ENCODE results near the gene LGR4. TPM values are rescaled to one million over a fixed set of nuclear protein-coding genes. Genes with fewer than 3 reads are reported as not detected.

LGR4 gene
- total and polyA plus RNA-seq, 2 experiments from 2014 or later: 14.9 to 59.2 TPM

DNA sequence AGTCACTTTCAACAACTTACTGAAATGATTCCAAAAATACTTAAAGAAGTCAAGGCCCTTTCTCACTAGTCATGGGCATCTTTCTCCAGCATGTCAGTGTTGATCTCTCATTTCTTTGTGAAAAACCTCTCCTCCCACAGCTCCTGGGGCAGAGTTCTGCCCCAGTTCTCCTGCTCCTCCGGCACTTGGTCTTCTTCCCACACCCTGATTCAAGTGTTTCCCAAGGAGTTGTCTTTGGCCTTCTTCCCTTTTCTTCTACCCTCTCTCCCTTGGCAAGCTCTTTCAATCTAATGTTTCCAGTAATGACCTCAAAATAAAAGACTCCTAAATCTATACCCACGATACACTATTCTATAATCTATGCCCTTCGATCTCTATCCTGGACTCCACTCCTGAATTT, 67.5 kb downstream of the LGR4 start:
- 83 to 87% methylated on average over 3 of the region's 3 CpGs for WGBS, 2 experiments (ENCODE audit: low coverage in 1 of 2, low lambda C conversion rate in 2 of 2, missing lambda C conversion rate in 2 of 2)
- Histone ChIP-seq H3K9ac (no peak overlapping the region), H3K79me2 (ENCODE audit: insufficient read depth) (peaks cover 46% of the 10 kb centered on the region), H3K27me3 (replicated peaks; ENCODE audit: insufficient read depth) (no peaks in the 10 kb centered on the region), H3K4me3 (no peak overlapping the region), H3K36me3 (ENCODE audit: low read depth) (no peaks in the 10 kb centered on the region), H2AFZ (no peak overlapping the region), H3F3A (ENCODE audit: insufficient read depth) (no peaks in the 10 kb centered on the region), H3K4me1 (ENCODE audit: insufficient read depth) (0 out of 2 replicates have a peak, but pooled peaks cover 4% of the 10 kb centered on the region), H4K20me1 (ENCODE audit: insufficient read depth) (no peaks in the 10 kb centered on the region), H3K27ac (no peak overlapping the region), H3K9me2 (ENCODE audit: insufficient read depth) (no peaks in the 10 kb centered on the region), H3K9me3 (ENCODE audit: low read depth) (no peaks in the 10 kb centered on the region), H3K4me2 (ENCODE audit: unreplicated experiment) (no peak overlapping the region)
- TF ChIP-seq EZH2phosphoT487 (IDR thresholded peaks at IDR 0.05; ENCODE audit: insufficient read depth, low read depth) (no peak), EZH2 (IDR thresholded peaks at IDR 0.05; ENCODE audit: insufficient read depth, poor library complexity, severe bottlenecking) (no peak)
- in situ Hi-C loops (cut with MboI): no loop called here
- DNase-seq: no peak

DNA sequence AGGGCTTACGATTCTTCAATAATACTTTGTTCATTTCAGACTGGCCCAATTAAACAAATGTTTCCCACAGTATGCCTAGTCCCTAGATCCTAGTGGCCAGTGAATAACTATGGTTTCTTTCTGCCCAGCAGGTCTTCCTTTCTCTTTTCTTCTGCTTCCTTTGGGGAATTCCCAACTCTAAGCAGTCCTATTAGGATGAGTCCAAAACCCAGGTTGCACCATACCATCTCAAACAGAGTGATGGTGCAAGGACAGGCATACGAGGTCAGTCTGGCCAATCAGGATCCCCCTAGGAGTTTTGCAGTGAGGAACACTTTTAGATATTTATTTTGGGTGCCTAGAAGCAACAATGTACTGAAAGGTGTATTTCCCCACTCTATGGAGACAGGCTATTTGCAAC, 68.2 kb downstream of the LGR4 start:
- Histone ChIP-seq H3K4me1 (ENCODE audit: insufficient read depth) (0 out of 2 replicates have a peak, but pooled peaks cover 4% of the 10 kb centered on the region), H3K4me2 (ENCODE audit: unreplicated experiment) (no peak overlapping the region), H3K9me2 (ENCODE audit: insufficient read depth) (no peaks in the 10 kb centered on the region), H3K9ac (no peak overlapping the region), H2AFZ (no peak overlapping the region), H3K79me2 (ENCODE audit: insufficient read depth) (peaks cover 39% of the 10 kb centered on the region), H3K4me3 (no peak overlapping the region), H3K36me3 (ENCODE audit: low read depth) (no peaks in the 10 kb centered on the region), H4K20me1 (ENCODE audit: insufficient read depth) (no peaks in the 10 kb centered on the region), H3K9me3 (ENCODE audit: low read depth) (no peaks in the 10 kb centered on the region), H3F3A (ENCODE audit: insufficient read depth) (no peaks in the 10 kb centered on the region), H3K27ac (no peak overlapping the region), H3K27me3 (replicated peaks; ENCODE audit: insufficient read depth) (no peaks in the 10 kb centered on the region)
- in situ Hi-C loops (cut with MboI): no loop called here
- no peak for DNase-seq
- TF ChIP-seq EZH2phosphoT487 (IDR thresholded peaks at IDR 0.05; ENCODE audit: insufficient read depth, low read depth) (no peak), EZH2 (IDR thresholded peaks at IDR 0.05; ENCODE audit: insufficient read depth, poor library complexity, severe bottlenecking) (no peak)
- WGBS, 2 experiments (ENCODE audit: low coverage in 1 of 2, low lambda C conversion rate in 2 of 2, missing lambda C conversion rate in 2 of 2): 67 to 72% methylated on average over 2 of the region's 2 CpGs

DNA sequence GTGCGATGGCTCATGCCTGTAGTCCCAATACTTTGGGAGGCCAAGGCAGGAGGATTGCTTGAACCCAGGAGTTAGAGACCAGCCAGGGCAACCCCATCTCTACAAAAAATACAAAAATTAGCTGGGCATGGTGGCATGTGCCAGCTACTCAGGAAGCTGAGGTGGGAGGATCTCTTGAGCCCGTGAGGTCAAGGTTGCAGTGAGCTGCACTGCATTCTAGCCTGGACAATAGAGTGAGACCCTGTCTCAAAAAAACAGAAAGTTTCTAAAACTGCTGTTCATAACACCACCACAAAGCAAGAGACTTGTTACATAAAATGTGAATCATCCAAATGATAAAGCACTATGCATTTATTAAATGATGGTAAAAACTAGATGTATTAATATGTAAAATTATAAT, 69.4 kb downstream of the LGR4 start:
- H3K4me2 ChIP-seq (ENCODE audit: unreplicated experiment): no peak overlapping the region
- no peak overlapping the region for H3K9ac ChIP-seq
- no peak overlapping the region for H2AFZ ChIP-seq
- peaks cover 41% of the 10 kb centered on the region for H3K79me2 ChIP-seq (ENCODE audit: insufficient read depth)
- no peaks in the 10 kb centered on the region for H3K27me3 ChIP-seq (replicated peaks; ENCODE audit: insufficient read depth)
- 0 out of 2 replicates have a peak, but pooled peaks cover 2% of the 10 kb centered on the region for H3K4me1 ChIP-seq (ENCODE audit: insufficient read depth)
- in situ Hi-C loops (cut with MboI): no loop called here
- no peaks in the 10 kb centered on the region for H3F3A ChIP-seq (ENCODE audit: insufficient read depth)
- H3K27ac ChIP-seq: no peak overlapping the region
- no peaks in the 10 kb centered on the region for H3K36me3 ChIP-seq (ENCODE audit: low read depth)
- no peaks in the 10 kb centered on the region for H3K9me2 ChIP-seq (ENCODE audit: insufficient read depth)
- no peak for TF ChIP-seq EZH2phosphoT487 (IDR thresholded peaks at IDR 0.05; ENCODE audit: insufficient read depth, low read depth)
- TF ChIP-seq EZH2 (IDR thresholded peaks at IDR 0.05; ENCODE audit: insufficient read depth, poor library complexity, severe bottlenecking): no peak
- DNase-seq: no peak
- H3K9me3 ChIP-seq (ENCODE audit: low read depth): no peaks in the 10 kb centered on the region
- no peaks in the 10 kb centered on the region for H4K20me1 ChIP-seq (ENCODE audit: insufficient read depth)
- WGBS, 2 experiments (ENCODE audit: low coverage in 1 of 2, low lambda C conversion rate in 2 of 2, missing lambda C conversion rate in 2 of 2): 90% methylated on average over 2 of the region's 2 CpGs
- H3K4me3 ChIP-seq: no peak overlapping the region

DNA sequence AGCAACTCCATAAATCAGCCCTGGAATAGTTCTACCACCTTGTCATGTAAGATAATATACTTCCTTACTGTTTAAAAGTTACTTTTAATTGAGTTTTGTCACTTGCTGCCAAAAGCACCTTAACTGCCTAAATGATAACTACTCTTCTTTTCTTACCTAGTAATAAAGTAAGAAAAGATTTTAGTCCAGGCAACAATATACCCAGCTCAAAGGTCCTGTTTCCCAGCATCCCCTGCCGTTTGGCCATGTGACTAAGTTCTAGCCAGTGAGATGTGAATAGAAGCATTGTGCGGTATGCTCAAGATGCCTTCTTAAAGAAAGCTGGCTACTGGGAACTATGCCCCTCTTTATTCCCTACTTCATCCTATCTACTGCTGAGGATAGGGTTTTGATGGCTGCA, 70.1 kb downstream of the LGR4 start:
- H3K9ac ChIP-seq: no peak overlapping the region
- H3K9me2 ChIP-seq (ENCODE audit: insufficient read depth): no peaks in the 10 kb centered on the region
- TF ChIP-seq EZH2phosphoT487 (IDR thresholded peaks at IDR 0.05; ENCODE audit: insufficient read depth, low read depth): no peak
- TF ChIP-seq EZH2 (IDR thresholded peaks at IDR 0.05; ENCODE audit: insufficient read depth, poor library complexity, severe bottlenecking): no peak
- no peaks in the 10 kb centered on the region for H3K27me3 ChIP-seq (replicated peaks; ENCODE audit: insufficient read depth)
- H3K4me2 ChIP-seq (ENCODE audit: unreplicated experiment): no peak overlapping the region
- no peaks in the 10 kb centered on the region for H3K4me1 ChIP-seq (ENCODE audit: insufficient read depth)
- no peak overlapping the region for H2AFZ ChIP-seq
- no peaks in the 10 kb centered on the region for H3F3A ChIP-seq (ENCODE audit: insufficient read depth)
- in situ Hi-C loops (cut with MboI): no loop called here
- H3K27ac ChIP-seq: no peak overlapping the region
- H3K79me2 ChIP-seq (ENCODE audit: insufficient read depth): peaks cover 49% of the 10 kb centered on the region
- H3K36me3 ChIP-seq (ENCODE audit: low read depth): no peaks in the 10 kb centered on the region
- WGBS, 2 experiments (ENCODE audit: low coverage in 1 of 2, low lambda C conversion rate in 2 of 2, missing lambda C conversion rate in 2 of 2): 98 to 100% methylated on average over 2 of the region's 2 CpGs
- H3K9me3 ChIP-seq (ENCODE audit: low read depth): no peaks in the 10 kb centered on the region
- DNase-seq: no peak
- no peaks in the 10 kb centered on the region for H4K20me1 ChIP-seq (ENCODE audit: insufficient read depth)
- H3K4me3 ChIP-seq: no peak overlapping the region

DNA sequence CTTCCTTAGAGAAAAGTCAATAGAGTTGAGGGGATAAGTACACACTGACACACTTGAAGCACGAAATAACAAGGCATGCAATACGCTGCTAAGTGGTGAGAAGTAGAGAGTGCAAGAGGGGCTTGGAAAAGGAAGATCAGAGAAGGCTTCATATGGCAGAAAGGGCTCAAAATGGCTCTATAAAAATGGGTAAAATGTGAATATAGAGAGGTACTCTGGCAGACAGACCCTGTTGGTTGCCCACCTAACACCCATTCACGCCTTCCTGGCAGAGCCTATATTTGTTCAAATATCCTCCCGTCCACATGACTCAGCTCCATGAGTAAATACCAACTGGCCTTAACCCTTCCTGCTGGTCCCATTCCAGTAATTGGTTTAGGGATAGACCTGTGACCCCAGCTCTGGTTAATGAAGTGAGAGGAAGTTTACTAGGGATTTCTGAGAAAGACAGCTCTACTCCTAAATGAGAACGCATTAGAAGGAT, 70.7 kb downstream of the LGR4 start:
- WGBS, 2 experiments (ENCODE audit: low coverage in 1 of 2, low lambda C conversion rate in 2 of 2, missing lambda C conversion rate in 2 of 2): 82 to 88% methylated on average over 5 of the region's 5 CpGs
- no peaks in the 10 kb centered on the region for H3K36me3 ChIP-seq (ENCODE audit: low read depth)
- no peaks in the 10 kb centered on the region for H3K9me3 ChIP-seq (ENCODE audit: low read depth)
- H3K27me3 ChIP-seq (replicated peaks; ENCODE audit: insufficient read depth): no peaks in the 10 kb centered on the region
- H3K9ac ChIP-seq: no peak overlapping the region
- TF ChIP-seq EZH2phosphoT487 (IDR thresholded peaks at IDR 0.05; ENCODE audit: insufficient read depth, low read depth): no peak
- no peak for TF ChIP-seq EZH2 (IDR thresholded peaks at IDR 0.05; ENCODE audit: insufficient read depth, poor library complexity, severe bottlenecking)
- no peaks in the 10 kb centered on the region for H3K4me1 ChIP-seq (ENCODE audit: insufficient read depth)
- no peak for DNase-seq
- no peaks in the 10 kb centered on the region for H4K20me1 ChIP-seq (ENCODE audit: insufficient read depth)
- in situ Hi-C loops (cut with MboI): no loop called here
- no peak overlapping the region for H3K4me3 ChIP-seq
- H2AFZ ChIP-seq: no peak overlapping the region
- no peaks in the 10 kb centered on the region for H3F3A ChIP-seq (ENCODE audit: insufficient read depth)
- H3K27ac ChIP-seq: no peak overlapping the region
- no peaks in the 10 kb centered on the region for H3K9me2 ChIP-seq (ENCODE audit: insufficient read depth)
- peaks cover 54% of the 10 kb centered on the region for H3K79me2 ChIP-seq (ENCODE audit: insufficient read depth)
- no peak overlapping the region for H3K4me2 ChIP-seq (ENCODE audit: unreplicated experiment)
